AG09309 (cell line): ENCODE measurements around the gene ELF1.

Experiments
- DNase-seq: peaks from one replicate; pipeline ENCODE4 v3.0.0-alpha.2; 2010; ENCODE audit warnings: low read depth
- H3K4me3 ChIP-seq: 2 replicates; pipeline ENCODE4 v1.5.1; 2011; ENCODE audit warnings: mild to moderate bottlenecking, low read depth, low read length, moderate library complexity; ENCODE audit not compliant: control insufficient read depth
- TF ChIP-seq, protein P1 (sequence below): IDR thresholded peaks from 2 replicates; pipeline ENCODE4 v1.5.1; 2011; ENCODE audit warnings: mild to moderate bottlenecking, low read depth, low read length, inconsistent platforms; ENCODE audit not compliant: insufficient read depth, control insufficient read depth; ENCODE audit errors: missing control alignments

ELF1 gene

DNA sequence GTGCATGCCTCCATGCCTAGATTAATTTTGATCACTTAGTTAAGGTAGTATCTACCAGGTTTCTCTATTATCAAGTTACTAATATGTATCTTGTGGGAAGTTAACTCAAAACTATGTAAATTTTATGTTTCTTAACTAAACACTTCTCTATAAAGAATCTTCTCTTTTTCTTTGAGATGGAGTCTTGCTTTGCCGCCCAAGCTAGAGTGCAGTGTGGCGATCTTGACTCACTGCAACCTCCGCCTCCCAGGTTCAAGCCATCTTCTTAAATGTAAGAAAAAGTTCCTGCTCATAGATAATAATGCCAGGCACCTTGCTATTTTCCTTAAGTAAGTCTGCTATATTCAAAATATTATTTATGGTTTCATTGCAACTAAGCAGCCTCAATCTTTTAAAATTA lies 58.4 kb downstream of the ELF1 start:
- TF ChIP-seq, protein P1, sequence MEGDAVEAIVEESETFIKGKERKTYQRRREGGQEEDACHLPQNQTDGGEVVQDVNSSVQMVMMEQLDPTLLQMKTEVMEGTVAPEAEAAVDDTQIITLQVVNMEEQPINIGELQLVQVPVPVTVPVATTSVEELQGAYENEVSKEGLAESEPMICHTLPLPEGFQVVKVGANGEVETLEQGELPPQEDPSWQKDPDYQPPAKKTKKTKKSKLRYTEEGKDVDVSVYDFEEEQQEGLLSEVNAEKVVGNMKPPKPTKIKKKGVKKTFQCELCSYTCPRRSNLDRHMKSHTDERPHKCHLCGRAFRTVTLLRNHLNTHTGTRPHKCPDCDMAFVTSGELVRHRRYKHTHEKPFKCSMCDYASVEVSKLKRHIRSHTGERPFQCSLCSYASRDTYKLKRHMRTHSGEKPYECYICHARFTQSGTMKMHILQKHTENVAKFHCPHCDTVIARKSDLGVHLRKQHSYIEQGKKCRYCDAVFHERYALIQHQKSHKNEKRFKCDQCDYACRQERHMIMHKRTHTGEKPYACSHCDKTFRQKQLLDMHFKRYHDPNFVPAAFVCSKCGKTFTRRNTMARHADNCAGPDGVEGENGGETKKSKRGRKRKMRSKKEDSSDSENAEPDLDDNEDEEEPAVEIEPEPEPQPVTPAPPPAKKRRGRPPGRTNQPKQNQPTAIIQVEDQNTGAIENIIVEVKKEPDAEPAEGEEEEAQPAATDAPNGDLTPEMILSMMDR = no peak
- no peak overlapping the region for H3K4me3 ChIP-seq
- DNase-seq = no peak

DNA sequence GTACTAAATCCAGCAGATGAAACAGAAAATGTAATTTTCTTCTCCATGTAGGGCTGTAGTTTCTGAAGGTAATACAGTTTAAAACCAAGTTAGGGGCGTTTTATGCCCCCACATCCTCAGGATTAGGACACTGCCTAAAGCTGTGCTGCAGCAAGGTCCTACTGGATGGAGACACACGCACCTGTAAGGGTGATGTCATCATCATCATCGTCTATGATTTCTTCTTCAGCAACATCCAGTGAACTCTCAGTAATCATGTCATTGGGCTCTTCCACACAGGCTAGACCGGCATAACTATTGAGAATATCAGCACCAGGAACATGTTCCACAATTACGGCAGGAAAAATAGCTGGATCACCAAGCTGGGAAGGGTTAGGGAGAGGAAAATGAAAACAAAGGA lies 60.5 kb downstream of the ELF1 start:
- H3K4me3 ChIP-seq = no peak overlapping the region
- no peak for DNase-seq
- TF ChIP-seq, protein P1 = no peak

DNA sequence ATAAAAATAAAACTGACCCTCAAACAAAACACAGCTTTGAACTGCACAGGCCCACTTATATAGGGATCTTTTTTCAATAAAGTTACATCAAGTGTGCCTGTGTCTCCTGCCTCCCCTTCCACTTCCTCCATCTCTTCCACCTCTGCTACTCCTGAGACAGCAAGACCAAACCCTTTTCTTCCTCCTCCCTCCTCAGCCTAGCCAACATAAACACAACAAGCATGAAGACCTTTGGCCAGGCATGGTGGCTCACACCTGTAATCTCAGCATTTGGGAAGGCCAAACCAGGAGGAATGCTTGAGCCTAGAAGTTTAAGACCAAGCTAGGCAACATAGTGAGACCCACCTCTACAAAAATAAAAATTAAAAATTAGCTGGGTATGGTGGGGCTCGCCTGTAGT lies 72.6 kb downstream of the ELF1 start:
- TF ChIP-seq, protein P1 = no peak
- no peak overlapping the region for H3K4me3 ChIP-seq
- DNase-seq = no peak

DNA sequence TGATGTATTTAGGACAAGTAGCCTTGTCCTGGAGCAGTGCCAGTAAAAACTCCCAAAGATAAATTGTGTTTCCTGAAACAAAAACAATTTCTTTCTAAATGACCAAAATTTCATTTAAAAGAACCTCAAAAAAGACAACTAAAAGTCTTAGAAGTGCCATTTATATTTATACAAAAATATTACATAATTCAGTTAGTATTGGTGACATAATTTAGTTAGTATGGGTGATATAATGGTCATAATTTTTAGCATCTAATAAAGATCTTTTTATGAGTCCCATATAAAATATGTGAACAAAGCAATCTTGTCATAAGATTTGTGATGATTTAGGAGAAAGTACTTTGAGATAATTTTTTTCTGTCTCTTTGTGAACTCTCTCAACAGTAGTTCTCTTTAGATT lies 76.0 kb downstream of the ELF1 start:
- DNase-seq = no peak
- H3K4me3 ChIP-seq = no peak overlapping the region
- TF ChIP-seq, protein P1 = no peak

DNA sequence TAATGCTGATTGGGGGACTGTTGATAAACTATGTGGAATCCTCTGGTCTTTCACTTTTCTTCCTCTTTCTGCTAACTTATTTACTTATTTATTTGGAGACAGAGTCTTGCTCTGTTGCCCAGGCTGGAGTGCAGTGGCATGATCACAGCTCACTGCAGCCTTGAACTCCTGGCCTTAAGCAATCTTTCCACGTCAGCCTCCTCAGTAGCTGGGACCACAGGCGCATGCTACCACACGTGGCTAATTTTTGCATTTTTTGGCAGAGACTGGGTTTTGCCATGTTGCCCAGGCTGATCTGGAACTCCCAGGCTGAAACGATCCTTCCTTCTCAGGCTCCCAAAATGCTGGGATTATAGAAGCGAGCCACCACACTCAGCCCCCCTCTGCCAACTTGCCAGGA lies 77.5 kb downstream of the ELF1 start:
- DNase-seq = no peak
- no peak overlapping the region for H3K4me3 ChIP-seq
- TF ChIP-seq, protein P1 = no peak

DNA sequence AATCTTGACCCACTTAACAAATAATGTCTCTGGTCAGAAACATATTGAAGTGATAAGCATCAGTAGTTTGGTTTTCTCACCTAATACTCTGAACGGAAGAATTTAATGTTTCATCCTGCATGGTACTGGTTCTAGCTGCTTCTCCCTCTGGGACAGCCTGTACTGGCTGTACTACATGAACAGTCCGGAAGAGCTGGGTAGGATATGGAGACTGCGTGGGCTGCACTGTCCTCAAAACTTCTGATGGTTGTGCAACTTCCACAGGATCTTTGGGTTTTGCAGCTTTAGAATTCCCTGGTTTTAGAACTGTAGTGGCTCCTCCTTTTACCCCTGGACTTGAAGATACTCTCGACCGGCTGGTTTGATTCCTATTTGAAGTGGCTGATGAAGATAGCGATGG lies 78.3 kb downstream of the ELF1 start:
- TF ChIP-seq, protein P1 = no peak
- H3K4me3 ChIP-seq = no peak overlapping the region
- DNase-seq = no peak
